ENCODE results near the gene STAG3. TPM values are rescaled to one million over a fixed set of nuclear protein-coding genes. Genes with fewer than 3 reads are reported as not detected.
"Not testable (repeated sequence)": the region's sequence is repeated elsewhere in the genome, so short reads cannot be mapped to it uniquely, and the experiment has no call there.

STAG3 gene
- total and polyA plus RNA-seq, 2 donors from 2014 or later: 3.4 to 3.7 TPM

DNA sequence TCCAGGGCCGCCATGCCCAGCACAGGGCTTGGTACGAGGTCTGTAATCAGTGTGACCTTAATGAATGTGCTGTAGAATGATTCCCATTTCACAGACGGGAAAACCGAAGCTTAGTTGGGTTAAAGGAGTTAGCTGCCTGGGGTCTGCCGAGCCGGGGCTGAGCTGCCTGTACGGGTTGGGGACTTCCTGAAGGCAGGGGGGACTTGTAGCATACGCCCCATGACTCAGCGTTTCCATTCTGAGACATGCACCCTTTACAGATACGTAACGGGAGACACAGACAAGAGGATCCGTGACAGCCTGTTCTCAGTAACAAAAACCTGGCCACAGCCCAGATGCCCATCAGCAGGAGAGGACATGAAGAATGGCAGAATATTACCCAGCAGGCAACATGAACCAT is 65.7 kb downstream of the STAG3 start:
- H3K4me3 ChIP-seq (ENCODE audit: low read length in 3 of 3): not testable (repeated sequence)

DNA sequence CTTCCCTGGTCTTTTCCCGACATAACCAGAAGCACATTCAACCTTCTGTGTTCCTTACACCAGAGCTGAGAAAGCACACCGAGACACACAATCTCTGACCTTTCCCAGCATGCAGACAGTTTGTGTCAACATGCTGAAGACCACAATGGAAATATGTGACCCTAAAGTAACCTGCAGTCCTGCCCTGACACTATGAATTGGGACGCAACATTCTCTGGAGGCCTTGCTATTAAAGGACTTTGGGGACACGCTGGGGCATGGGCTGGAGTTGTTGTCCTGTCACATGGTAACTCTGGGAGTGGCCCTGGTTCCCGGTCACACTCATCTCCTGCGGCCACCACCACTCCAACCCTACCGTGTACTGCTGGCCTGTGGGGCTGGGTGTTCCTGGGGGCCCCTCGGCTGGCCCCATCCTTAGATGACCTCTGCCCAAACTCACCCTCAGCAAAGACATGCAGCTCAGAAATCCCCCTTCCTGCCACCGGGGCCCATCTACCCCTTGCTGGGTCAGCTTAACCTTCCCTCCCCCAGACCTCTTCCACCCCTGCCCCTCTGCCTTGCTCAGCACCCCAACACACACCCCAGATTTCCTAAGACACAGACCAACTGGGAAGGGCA is 67.4 kb downstream of the STAG3 start:
- H3K27me3 ChIP-seq (ENCODE audit: control insufficient read depth, insufficient read depth, low read length); H3K9ac ChIP-seq (ENCODE audit: low read length in 3 of 3); H3K4me1 ChIP-seq (ENCODE audit: control insufficient read depth in 2 of 3, insufficient read depth in 2 of 3, low read depth in 1 of 3, low read length in 3 of 3); H3K4me3 ChIP-seq (ENCODE audit: low read length in 3 of 3); DNase-seq; H3K27ac ChIP-seq (ENCODE audit: low read depth in 2 of 2, low read length in 2 of 2); FAIRE-seq; intact Hi-C loops (cut with DNase I); H3K36me3 ChIP-seq (ENCODE audit: control insufficient read depth in 2 of 3, insufficient read depth in 3 of 3, low read length in 3 of 3); H3K9me3 ChIP-seq (ENCODE audit: control insufficient read depth in 2 of 3, insufficient read depth in 1 of 3, low read length in 3 of 3): not testable (repeated sequence)

More for the DNA sequence above, 65.7 kb downstream of the STAG3 start:
- H3K36me3 ChIP-seq (ENCODE audit: control insufficient read depth in 2 of 3, insufficient read depth in 3 of 3, low read length in 3 of 3); DNase-seq; H3K27ac ChIP-seq (ENCODE audit: low read depth in 2 of 2, low read length in 2 of 2); FAIRE-seq; intact Hi-C loops (cut with DNase I); H3K4me1 ChIP-seq (ENCODE audit: control insufficient read depth in 2 of 3, insufficient read depth in 2 of 3, low read depth in 1 of 3, low read length in 3 of 3); H3K9me3 ChIP-seq (ENCODE audit: control insufficient read depth in 2 of 3, insufficient read depth in 1 of 3, low read length in 3 of 3); H3K9ac ChIP-seq (ENCODE audit: low read length in 3 of 3); H3K27me3 ChIP-seq (ENCODE audit: control insufficient read depth, insufficient read depth, low read length): not testable (repeated sequence)

DNA sequence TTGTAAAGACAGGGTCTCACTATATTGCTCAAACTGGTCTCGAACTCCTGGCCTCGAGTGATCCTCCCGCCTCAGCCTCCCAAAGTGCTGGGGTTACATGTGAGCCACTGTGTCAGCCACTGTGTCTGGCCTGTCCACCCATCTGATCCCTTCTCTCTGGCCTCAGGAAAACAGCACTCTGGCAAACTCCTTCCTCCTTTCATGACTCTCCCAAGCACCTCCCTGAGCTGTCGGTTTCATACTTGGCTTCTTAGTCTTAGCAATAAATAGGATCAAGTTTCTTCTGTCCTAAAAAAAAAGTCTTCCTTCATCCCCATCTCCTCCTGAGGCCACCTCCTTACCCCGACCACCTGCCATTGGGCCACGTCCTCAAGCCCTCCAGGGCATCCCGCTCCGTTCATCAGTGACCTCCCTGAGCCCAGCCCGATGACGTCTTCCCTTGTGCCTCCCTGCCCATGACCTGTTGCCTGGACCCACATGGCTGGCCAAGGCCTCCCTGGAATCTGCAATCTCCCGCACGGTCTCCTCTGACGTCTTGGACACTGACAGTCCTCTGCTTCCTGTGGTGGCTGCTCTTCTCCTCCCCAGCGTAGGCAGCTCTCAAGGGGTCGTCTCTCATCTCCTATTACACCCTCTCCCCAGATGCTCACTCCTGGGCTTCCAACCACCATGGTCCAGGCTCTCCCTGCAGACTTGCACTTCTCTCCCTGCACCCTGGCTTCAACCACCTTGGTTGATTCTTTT is 68.6 kb downstream of the STAG3 start:
- H3K9ac ChIP-seq (ENCODE audit: low read length in 3 of 3); H3K27ac ChIP-seq (ENCODE audit: low read depth in 2 of 2, low read length in 2 of 2); H3K27me3 ChIP-seq (ENCODE audit: control insufficient read depth, insufficient read depth, low read length); FAIRE-seq; H3K9me3 ChIP-seq (ENCODE audit: control insufficient read depth in 2 of 3, insufficient read depth in 1 of 3, low read length in 3 of 3); H3K4me1 ChIP-seq (ENCODE audit: control insufficient read depth in 2 of 3, insufficient read depth in 2 of 3, low read depth in 1 of 3, low read length in 3 of 3); H3K36me3 ChIP-seq (ENCODE audit: control insufficient read depth in 2 of 3, insufficient read depth in 3 of 3, low read length in 3 of 3); H3K4me3 ChIP-seq (ENCODE audit: low read length in 3 of 3); intact Hi-C loops (cut with DNase I): not testable (repeated sequence)
- DNase-seq: peak in 4 of 5 donors; percentile 71 to 76 (median 74)

DNA sequence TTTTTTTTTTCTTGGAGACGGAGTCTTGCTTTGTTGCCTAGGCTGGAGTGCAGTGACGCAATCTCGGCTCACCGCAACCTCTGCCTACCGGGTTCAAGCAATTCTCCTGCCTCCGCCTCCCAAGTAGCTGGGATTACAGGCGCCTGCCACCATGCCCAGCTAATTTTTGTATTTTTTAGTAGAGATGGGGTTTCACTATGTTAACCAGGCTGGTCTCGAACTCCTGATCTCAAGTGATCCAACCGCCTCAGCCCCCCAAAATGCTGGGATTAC is 69.1 kb downstream of the STAG3 start:
- intact Hi-C loops (cut with DNase I); H3K36me3 ChIP-seq (ENCODE audit: control insufficient read depth in 2 of 3, insufficient read depth in 3 of 3, low read length in 3 of 3); H3K4me3 ChIP-seq (ENCODE audit: low read length in 3 of 3); H3K4me1 ChIP-seq (ENCODE audit: control insufficient read depth in 2 of 3, insufficient read depth in 2 of 3, low read depth in 1 of 3, low read length in 3 of 3); H3K27me3 ChIP-seq (ENCODE audit: control insufficient read depth, insufficient read depth, low read length); H3K9ac ChIP-seq (ENCODE audit: low read length in 3 of 3); H3K9me3 ChIP-seq (ENCODE audit: control insufficient read depth in 2 of 3, insufficient read depth in 1 of 3, low read length in 3 of 3); H3K27ac ChIP-seq (ENCODE audit: low read depth in 2 of 2, low read length in 2 of 2); DNase-seq; FAIRE-seq: not testable (repeated sequence)

DNA sequence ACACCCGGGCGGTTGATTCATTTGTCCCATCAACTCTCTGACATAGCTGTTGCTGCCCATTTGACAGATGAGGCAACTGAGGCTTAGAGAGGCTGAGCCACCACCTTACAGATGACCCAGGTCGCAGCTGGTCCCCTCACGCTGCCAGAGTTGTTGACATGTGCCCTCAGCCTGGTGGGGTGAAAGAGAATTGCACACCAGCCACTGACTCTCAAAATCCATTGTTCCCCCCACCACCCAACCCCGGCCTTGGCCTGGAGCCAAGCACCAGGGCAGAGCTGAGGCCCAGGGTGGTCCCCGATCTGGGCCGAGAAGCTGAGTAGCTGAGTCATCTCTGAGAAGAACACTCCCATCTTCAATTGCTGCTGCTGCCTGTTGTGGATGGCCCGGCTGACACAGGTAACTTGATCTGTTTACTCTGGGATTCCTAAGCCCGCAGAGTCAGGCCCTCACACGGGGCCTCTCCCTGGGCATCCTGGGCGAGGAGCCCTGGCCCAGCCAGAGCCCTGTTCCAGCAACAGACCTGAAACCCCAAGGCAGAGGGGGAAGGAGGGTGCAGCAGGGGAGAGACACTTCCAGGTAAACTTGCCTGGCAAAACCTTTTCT is 69.5 kb downstream of the STAG3 start:
- H3K4me3 ChIP-seq (ENCODE audit: low read length in 3 of 3): no peak overlapping the region
- H3K4me1 ChIP-seq (ENCODE audit: control insufficient read depth in 2 of 3, insufficient read depth in 2 of 3, low read depth in 1 of 3, low read length in 3 of 3): no peaks in the 10 kb centered on the region
- H3K27ac ChIP-seq (ENCODE audit: low read depth in 2 of 2, low read length in 2 of 2): no peak overlapping the region
- H3K27me3 ChIP-seq (ENCODE audit: control insufficient read depth, insufficient read depth, low read length): no peaks in the 10 kb centered on the region
- no peak overlapping the region for H3K9ac ChIP-seq (ENCODE audit: low read length in 3 of 3)
- peak in 4 of 5 donors; percentile 88 to 92 (median 89) for DNase-seq
- intact Hi-C loops (cut with DNase I): no loop called here
- H3K36me3 ChIP-seq (ENCODE audit: control insufficient read depth in 2 of 3, insufficient read depth in 3 of 3, low read length in 3 of 3): no peaks in the 10 kb centered on the region
- TF ChIP-seq, protein P1, sequence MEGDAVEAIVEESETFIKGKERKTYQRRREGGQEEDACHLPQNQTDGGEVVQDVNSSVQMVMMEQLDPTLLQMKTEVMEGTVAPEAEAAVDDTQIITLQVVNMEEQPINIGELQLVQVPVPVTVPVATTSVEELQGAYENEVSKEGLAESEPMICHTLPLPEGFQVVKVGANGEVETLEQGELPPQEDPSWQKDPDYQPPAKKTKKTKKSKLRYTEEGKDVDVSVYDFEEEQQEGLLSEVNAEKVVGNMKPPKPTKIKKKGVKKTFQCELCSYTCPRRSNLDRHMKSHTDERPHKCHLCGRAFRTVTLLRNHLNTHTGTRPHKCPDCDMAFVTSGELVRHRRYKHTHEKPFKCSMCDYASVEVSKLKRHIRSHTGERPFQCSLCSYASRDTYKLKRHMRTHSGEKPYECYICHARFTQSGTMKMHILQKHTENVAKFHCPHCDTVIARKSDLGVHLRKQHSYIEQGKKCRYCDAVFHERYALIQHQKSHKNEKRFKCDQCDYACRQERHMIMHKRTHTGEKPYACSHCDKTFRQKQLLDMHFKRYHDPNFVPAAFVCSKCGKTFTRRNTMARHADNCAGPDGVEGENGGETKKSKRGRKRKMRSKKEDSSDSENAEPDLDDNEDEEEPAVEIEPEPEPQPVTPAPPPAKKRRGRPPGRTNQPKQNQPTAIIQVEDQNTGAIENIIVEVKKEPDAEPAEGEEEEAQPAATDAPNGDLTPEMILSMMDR (IDR thresholded peaks at IDR 0.05; ENCODE audit: borderline replicate concordance, extremely low read depth, insufficient read depth): no peak
- H3K9me3 ChIP-seq (ENCODE audit: control insufficient read depth in 2 of 3, insufficient read depth in 1 of 3, low read length in 3 of 3): no peaks in the 10 kb centered on the region
- no peak for FAIRE-seq

Data from kidney (tissue), 14 donors.